Urinary bladder (tissue), 4 donors: ENCODE results near the gene RAPSN. TPM values are rescaled to one million over a fixed set of nuclear protein-coding genes. Genes with fewer than 3 reads are reported as not detected.
A peak's percentile ranks its signal among the peaks of the same experiment; 100 is the strongest.

Experiments
- DNase-seq: peaks from one replicate; pipeline ENCODE4 v3.0.0-alpha.2; 2015; ENCODE audit errors: extremely low spot score
- H3K27ac ChIP-seq: one replicate; pipeline ENCODE4 v1.5.1; 2013; ENCODE audit warnings: low read depth, mild to moderate bottlenecking, moderate library complexity
- H3K36me3 ChIP-seq: one replicate; pipeline ENCODE4 v1.6.1; 2013; ENCODE audit warnings: mild to moderate bottlenecking, moderate library complexity; ENCODE audit not compliant: insufficient read depth
- H3K4me1 ChIP-seq: one replicate; pipeline ENCODE4 v1.6.1; 2013; ENCODE audit warnings: mild to moderate bottlenecking, moderate library complexity; ENCODE audit not compliant: insufficient read depth
- H3K4me3 ChIP-seq: one replicate; pipeline ENCODE4 v1.5.1; 2013; ENCODE audit warnings: low read depth, low read length
- WGBS: extraction: QIAGEN DNeasy Blood & Tissue Kit; methylation state at CpG from one replicate; pipeline ENCODE4 v1.1.7; 2013; 5-methylcytosine and 5-hydroxymethylcytosine counted together
- polyA plus RNA-seq: library from polyadenylated mRNA; stranded (reverse); fragments of 200-250 nt; gene quantifications from one replicate; pipeline ENCODE4 v1.2.3, GENCODE V29; 2013
- total RNA-seq: library from RNA; depleted of rRNA; stranded (reverse); fragments of >200 nt; gene quantifications from one replicate; pipeline ENCODE4 v1.2.3, GENCODE V29; 2014
- donor health status: healthy with polysubstance abuse.
- donor health status: healthy.

The RAPSN gene
- total and polyA plus RNA-seq, 2 donors = 0.05 to 3.0 TPM

DNA sequence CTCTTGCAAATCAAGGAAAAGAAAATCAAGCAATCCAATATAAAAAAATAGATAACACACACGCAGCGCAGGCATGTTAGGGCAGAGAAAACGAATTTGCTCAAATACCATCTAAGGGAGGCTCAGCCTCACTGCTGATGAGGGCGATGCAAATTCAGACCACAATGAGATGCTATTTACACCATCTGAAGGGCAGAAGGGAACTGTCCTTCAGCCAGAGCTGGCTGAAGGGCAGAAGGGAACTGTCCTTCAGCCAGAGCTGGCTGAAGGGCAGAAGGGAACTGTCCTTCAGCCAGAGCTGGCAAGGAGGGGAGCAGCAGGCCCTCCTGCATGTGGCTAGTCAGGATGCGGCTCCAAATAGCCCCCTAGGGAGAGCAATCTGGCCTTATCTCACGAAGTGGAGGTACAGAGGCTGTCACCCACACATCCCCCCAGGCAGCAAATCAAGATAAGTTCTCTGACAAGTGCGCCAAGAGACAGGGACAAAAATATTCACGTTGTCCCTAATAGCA, 48.1 kb downstream of the RAPSN start:
- Histone ChIP-seq H3K36me3 (no peaks in the 10 kb centered on the region), H3K27ac (no peak overlapping the region)
- DNase-seq = no peak

GRCh38 chr11:47399860-47400767, 48.8 kb downstream of the RAPSN start:
- peak; percentile 46 for DNase-seq
- peak overlapping the region; percentile 48 for H3K27ac ChIP-seq
- no peaks in the 10 kb centered on the region for H3K36me3 ChIP-seq
- no peaks in the 10 kb centered on the region for H3K4me1 ChIP-seq
- WGBS = 5% methylated on average over 47 of the region's 47 CpGs
- peak overlapping the region; percentile 60 for H3K4me3 ChIP-seq

More for the DNA sequence above, 48.1 kb downstream of the RAPSN start:
- no peaks in the 10 kb centered on the region for H3K4me1 ChIP-seq
- no peak overlapping the region for H3K4me3 ChIP-seq
- 33% methylated on average over 8 of the region's 8 CpGs for WGBS

DNA sequence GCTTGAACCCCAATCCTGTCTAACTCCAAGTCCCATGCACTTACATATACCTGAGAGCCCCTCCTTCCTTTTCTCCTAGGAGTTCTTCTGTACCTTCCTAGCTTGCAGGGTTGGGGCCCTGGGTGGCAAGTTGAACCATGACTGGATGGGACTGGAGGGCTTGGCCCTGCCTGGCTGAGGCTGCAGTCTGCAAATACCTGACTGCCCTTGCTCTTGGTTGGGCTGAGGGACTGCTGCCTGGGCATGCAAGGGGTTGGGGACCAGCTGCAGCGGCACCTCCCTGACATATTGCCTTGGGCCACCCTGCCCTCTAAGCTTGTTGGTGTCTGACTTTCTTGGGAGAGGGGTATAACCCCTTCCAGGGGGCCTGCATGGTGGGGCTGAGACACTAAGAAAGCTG, 50.4 kb downstream of the RAPSN start:
- Histone ChIP-seq H3K36me3 (no peaks in the 10 kb centered on the region), H3K4me1 (no peaks in the 10 kb centered on the region), H3K27ac (no peak overlapping the region), H3K4me3 (no peak overlapping the region)
- no peak for DNase-seq
- 90% methylated on average over 1 of the region's 1 CpG for WGBS

- no peak overlapping the region for H3K4me3 ChIP-seq
- DNase-seq = no peak
These were observed 50.9 kb downstream of the RAPSN start for GRCh38 chr11:47398011-47398410.

GRCh38 chr11:47396049-47396320, 53.0 kb downstream of the RAPSN start:
- no peak overlapping the region for H3K27ac ChIP-seq
- 93% methylated on average over 3 of the region's 3 CpGs for WGBS

More at GRCh38 chr11:47398011-47398410, 50.9 kb downstream of the RAPSN start:
- 81% methylated on average over 3 of the region's 3 CpGs for WGBS
- no peaks in the 10 kb centered on the region for H3K36me3 ChIP-seq
- H3K4me1 ChIP-seq = no peaks in the 10 kb centered on the region
- no peak overlapping the region for H3K27ac ChIP-seq

DNA sequence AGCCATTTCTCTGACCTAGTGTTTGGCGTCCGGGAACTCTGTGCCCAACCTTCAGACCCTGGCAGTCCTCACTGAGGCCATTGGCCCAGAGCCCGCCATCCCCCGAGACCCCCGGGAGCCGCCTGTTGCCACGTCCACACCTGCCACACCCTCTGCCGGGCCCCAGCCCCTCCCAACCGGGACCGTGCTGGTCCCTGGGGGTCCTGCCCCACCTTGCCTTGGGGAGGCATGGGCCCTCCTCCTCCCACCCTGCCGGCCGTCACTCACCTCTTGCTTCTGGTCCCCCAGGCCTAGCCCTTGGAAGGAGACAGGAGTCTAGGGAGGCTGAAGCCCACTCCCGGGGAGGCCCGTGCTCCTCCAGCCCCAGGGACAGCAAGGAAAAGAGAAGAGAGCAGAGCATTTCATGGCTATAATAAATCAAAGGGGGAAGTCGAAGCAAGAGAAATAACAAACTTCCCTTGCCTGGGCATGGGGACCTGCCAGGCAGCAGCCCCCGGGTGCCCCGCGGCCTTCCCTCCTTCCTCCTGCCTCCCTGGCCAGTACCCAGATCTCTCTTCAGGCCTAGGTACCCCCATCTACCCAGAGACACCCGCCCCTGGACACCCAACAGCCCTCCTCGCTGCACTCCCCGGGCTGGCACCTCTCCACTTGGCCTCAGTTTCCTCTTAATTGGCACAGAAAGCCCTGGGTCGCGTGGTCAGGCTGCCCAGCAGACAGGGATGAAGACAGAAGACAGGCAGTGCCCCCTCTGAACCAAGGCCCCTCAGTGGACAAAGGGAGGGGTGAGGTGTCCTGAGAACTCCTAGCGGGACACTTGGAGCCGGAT, 53.5 kb downstream of the RAPSN start:
- WGBS = 83% methylated on average over 25 of the region's 25 CpGs
- H3K27ac ChIP-seq = peak overlapping the region; percentile 74
- no peak for DNase-seq
- no peaks in the 10 kb centered on the region for H3K4me1 ChIP-seq
- no peak overlapping the region for H3K4me3 ChIP-seq
- H3K36me3 ChIP-seq = no peaks in the 10 kb centered on the region

More at GRCh38 chr11:47396049-47396320, 53.0 kb downstream of the RAPSN start:
- Histone ChIP-seq H3K36me3 (no peaks in the 10 kb centered on the region), H3K4me1 (no peaks in the 10 kb centered on the region), H3K4me3 (no peak overlapping the region)
- DNase-seq = no peak

- WGBS = 73% methylated on average over 39 of the region's 39 CpGs
- Histone ChIP-seq H3K36me3 (no peaks in the 10 kb centered on the region), H3K4me1 (no peaks in the 10 kb centered on the region), H3K27ac (peak overlapping the region; percentile 74), H3K4me3 (no peak overlapping the region)
- no peak for DNase-seq
These were observed 54.4 kb downstream of the RAPSN start for GRCh38 chr11:47394322-47395222.

- WGBS = 89% methylated on average over 9 of the region's 9 CpGs
- no peak overlapping the region for H3K4me3 ChIP-seq
- no peaks in the 10 kb centered on the region for H3K36me3 ChIP-seq
- H3K4me1 ChIP-seq = no peaks in the 10 kb centered on the region
- no peak overlapping the region for H3K27ac ChIP-seq
- DNase-seq = no peak
These were observed 55.0 kb downstream of the RAPSN start for GRCh38 chr11:47394050-47394321.

DNA sequence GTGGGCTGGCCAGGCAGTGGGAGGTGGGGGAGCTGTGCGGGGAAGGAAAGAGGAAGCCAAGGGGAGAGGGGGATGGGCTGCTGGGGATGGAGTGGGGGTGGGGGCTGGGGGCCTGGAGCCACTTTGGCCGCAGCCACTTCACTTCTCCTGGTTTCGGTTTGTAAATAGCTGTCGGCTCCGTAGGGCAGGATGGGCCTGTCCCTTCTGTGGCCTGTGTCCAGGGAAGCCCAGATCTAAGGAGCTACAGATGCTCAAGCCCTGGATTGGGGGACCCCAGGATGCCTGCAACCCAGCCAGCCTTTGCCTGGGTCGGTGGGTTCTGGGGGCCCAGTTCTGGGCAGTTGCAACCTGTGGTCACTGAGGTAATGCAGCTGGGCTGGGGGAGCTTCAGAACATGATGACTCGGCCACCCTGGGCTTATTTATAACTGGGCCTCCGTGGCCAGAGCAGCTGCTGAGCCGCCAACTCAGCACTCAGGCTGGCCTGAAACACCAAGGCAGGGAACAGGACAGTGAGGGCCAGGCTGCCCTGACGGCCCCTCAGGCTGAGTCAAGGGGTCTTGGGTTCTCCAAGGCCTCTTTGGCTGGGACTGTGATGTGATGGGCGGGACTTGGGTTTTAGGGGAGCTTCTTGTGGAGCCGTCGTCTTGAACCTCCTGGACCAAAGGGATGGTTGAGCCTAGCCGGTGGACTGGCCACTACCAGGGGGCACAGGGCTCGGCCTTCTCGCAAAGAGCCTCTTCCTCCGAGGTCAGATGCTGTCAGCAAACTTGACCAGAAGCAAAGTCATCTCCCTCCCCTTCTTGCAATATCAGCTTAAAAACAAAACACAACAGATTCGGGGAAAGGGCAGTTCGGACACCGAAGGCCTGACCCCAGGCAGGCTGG, 55.5 kb downstream of the RAPSN start:
- H3K36me3 ChIP-seq = no peaks in the 10 kb centered on the region
- no peaks in the 10 kb centered on the region for H3K4me1 ChIP-seq
- H3K27ac ChIP-seq = no peak overlapping the region
- no peak for DNase-seq
- WGBS = 66% methylated on average over 20 of the region's 20 CpGs
- H3K4me3 ChIP-seq = no peak overlapping the region

DNA sequence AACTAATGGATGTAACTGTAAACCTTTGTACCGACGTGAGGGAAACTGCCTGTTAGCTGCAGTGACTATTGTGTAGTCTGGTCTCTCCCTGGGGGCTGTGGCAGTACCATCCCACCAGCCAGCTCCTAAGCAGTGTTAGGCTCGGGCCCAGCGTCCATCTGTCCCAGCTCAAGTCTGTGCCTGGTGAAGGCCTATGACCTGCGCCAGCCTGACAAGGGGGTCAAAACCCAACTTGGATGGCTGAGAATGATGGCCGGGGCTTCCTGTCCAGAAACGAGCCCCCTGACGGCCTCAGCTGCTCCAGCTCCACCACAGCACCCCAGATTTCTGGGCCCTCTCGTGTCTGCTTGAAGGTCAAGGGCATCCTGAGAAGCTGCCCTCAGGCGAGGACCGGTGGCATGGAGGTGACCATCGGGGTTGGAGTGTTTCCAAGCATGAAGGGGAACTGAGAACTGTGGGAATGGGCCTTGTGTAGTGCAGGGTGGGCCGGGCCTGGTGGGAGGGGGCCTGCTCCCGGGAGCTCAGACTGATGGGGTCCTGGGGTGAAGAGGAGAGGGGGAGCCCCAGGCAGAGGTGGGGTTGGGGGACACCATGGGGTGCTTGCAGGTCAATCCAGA, 56.3 kb downstream of the RAPSN start:
- H3K4me1 ChIP-seq = no peaks in the 10 kb centered on the region
- WGBS = 85% methylated on average over 14 of the region's 14 CpGs
- H3K36me3 ChIP-seq = no peaks in the 10 kb centered on the region
- no peak overlapping the region for H3K4me3 ChIP-seq
- H3K27ac ChIP-seq = no peak overlapping the region
- DNase-seq = no peak

DNA sequence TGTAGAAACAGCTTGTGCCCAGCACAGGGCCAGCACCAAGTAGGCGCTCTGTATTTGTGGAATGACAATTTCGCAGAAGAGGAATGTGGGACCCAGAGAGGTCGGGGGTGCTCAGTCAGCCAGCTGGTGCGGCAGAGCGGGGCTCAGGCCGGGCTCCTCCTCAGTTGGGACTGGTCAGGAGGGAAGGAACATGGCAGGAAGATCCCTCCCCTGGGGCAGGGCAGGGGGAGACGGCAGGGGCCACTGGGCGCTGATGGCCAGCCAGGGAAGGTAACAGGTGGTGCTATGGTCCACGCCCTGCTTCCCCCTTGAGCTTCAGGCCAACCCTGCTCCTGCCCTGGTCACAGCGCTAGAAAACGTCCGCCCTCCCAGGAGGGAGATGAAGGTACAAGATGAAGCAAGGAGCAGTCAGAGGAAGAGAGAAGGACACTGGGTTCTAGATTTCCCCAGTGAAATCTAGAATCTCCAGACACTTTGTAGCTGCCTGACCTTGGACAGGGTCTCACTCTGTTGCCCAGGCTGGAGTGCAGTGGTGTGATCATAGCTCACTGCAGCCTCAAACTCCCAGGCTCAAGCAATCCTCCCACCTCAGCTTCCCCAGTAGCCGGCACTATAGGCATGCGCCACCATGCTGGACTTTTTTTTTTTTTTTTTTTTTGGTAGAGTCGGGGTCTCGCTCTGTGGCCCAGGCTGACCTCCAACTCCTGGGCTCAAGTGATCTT, 57.1 kb downstream of the RAPSN start:
- Histone ChIP-seq H3K4me1 (no peaks in the 10 kb centered on the region), H3K27ac (no peak overlapping the region), H3K4me3 (no peak overlapping the region), H3K36me3 (no peaks in the 10 kb centered on the region)
- 95% methylated on average over 16 of the region's 16 CpGs for WGBS
- DNase-seq = no peak

DNA sequence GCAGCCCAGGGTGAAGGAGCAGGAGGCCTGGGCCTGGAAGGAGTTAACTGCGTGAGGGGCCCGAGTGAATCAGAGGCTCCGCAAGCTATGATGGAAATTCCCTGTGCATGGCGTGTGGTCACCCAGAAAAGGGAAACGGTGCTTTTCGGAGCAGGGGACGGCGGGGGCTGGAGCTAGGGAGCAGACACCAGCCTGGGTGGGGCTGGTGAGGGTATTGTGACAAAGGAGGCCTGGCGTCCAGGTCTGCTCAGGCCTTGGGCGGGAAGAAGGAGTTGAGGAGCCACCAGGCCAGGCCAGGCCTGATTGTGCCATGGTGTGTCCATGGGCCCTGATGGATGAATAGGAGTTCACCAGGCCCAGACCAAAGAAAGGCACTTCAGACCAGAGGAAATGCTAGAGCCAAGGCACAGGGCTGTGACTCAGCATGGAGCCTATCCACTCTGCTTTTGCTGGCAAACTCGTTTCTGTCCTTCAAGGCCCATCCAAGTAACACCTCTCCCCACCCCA, 57.8 kb downstream of the RAPSN start:
- no peaks in the 10 kb centered on the region for H3K36me3 ChIP-seq
- no peak overlapping the region for H3K4me3 ChIP-seq
- H3K4me1 ChIP-seq = no peaks in the 10 kb centered on the region
- WGBS = 85% methylated on average over 11 of the region's 11 CpGs
- DNase-seq = no peak
- no peak overlapping the region for H3K27ac ChIP-seq
